AG20443 (cell line): Measurements from ENCODE around the gene POLA2.
"Not testable (repeated sequence)": the region's sequence is repeated elsewhere in the genome, so short reads cannot be mapped to it uniquely, and the experiment has no call there.

Source experiments
- DNase-seq: peaks from one replicate; pipeline ENCODE4 v3.0.0; 2012; ENCODE audit warnings: low spot score, mixed read lengths

POLA2 gene

GRCh38 chr11:65241692-65242091 lies 20.1 kb upstream of the POLA2 start:
- DNase-seq, result no peak

GRCh38 chr11:65242389-65242788 lies 19.4 kb upstream of the POLA2 start:
- no peak for DNase-seq

- no peak for DNase-seq
These were observed 18.0 kb upstream of the POLA2 start for GRCh38 chr11:65243797-65244196.

DNA sequence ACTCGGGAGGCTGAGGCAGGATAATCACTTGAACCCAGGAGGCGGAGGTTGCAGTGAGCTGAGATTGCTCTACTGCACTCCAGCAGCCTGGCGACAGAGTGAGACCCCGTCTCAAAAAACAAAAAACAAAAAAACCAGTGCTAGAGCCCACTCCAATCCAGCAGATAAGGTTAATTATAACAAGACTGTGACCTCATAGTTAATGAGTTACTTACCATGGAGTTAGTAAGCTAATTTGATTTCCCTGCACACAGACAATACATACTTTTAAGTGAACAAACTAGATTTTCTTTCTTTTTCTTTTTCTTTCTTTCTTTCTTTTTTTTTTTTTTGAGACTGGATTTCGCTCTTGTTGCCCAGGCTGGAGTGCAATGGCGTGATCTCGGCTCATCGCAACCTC lies 16.7 kb upstream of the POLA2 start:
- not testable (repeated sequence) for DNase-seq

GRCh38 chr11:65246506-65246905 lies 15.3 kb upstream of the POLA2 start:
- no peak for DNase-seq

DNA sequence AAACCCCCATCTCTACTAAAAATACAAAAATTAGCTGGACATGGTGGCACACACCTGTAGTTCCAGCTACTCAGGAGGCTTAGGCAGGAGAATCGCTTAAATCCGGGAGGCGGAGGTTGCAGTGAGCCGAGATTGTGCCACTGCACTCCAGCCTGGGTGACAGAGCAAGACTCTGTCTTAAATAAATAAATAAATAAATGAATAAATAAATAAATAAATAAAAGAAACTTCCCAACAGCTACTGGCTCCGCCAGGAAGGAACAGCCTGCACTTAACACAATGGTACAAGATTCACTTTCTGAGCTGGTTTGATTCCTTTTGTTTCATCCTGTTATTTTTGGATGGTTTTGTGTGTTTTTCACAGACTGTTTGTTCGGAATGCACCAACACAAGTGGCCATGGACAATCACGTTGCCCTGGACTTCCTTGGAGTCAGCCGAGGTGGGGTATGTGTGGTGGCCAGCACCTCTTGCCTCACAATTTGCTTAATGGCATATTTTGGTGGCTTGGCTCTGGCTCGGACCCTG lies 13.5 kb upstream of the POLA2 start:
- DNase-seq, result not testable (repeated sequence)

GRCh38 chr11:65251476-65251875 lies 10.3 kb upstream of the POLA2 start:
- DNase-seq, result peak; percentile 38

- DNase-seq, result no peak
These were observed 7.0 kb upstream of the POLA2 start for GRCh38 chr11:65254724-65255123.

DNA sequence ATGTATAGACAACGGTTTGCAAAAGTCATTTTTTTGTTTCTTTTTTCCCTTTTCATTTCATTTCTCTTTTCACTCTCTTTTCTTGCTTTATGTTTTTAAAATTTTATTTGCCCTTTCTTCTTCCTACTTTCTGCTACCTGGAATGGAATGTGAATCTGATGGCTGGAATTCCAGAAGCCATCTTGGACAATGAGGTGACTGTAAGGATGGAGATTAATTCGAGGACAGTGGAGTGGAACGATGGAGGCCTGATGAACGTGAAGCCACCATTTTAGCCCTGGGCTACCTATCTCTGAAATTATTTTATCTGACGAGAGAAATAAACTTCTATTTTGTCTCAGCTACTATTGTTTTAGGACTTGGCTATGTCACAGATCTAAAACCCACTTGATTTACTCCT lies 2.8 kb upstream of the POLA2 start:
- DNase-seq, result no peak

DNA sequence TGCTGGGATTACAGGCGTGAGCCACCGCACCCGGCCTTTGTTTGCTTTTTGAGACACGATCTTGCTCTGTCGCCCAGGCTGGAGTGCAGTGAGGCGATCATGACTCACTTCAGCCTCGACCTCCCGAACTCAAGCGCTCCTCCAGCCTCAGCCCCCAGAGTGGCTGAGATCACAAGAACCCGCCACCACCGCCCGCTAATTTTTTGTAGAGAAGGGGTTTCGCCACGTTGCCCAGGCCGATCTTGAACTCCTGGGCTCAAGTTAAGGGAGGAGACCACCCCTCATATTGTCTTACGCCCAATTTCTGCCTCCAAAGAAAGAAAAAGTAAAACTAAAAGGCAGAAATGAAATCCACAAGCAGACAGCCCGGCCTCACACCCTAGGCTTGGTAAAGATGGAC lies 1.5 kb upstream of the POLA2 start:
- DNase-seq, result no peak

- no peak for DNase-seq
These were observed 789 bp upstream of the POLA2 start for GRCh38 chr11:65260756-65261590.

- DNase-seq, result no peak
These were observed 569 bp downstream of the POLA2 start for GRCh38 chr11:65262381-65262680.

GRCh38 chr11:65262776-65263175 lies 1.0 kb downstream of the POLA2 start:
- DNase-seq, result no peak

- not testable (repeated sequence) for DNase-seq
These were observed 3.0 kb downstream of the POLA2 start for GRCh38 chr11:65264747-65265146.

GRCh38 chr11:65266210-65266609 lies 4.4 kb downstream of the POLA2 start:
- no peak for DNase-seq

GRCh38 chr11:65274735-65275682 lies 13.2 kb downstream of the POLA2 start:
- DNase-seq, result peak; percentile 86

DNA sequence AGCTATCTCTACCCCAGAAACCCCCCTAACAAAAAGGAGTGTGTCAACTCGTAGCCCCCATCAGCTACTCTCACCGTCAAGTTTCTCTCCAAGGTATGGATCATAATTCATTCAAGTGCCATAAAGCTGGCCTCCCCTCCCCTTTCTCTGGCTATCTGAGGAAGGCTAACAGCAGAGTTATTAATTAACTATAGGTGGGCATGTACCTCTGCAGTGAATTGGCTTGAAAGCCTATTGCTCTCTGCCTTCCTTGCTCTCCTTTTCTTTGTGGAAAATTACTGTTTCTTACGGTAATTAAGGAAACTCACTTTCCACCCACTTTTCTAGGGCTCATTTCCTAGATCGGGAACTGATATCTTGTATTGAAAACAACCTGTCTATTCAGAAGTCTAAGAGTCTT lies 14.1 kb downstream of the POLA2 start:
- DNase-seq, result no peak

- no peak for DNase-seq
These were observed 16.0 kb downstream of the POLA2 start for GRCh38 chr11:65277631-65278277.

DNA sequence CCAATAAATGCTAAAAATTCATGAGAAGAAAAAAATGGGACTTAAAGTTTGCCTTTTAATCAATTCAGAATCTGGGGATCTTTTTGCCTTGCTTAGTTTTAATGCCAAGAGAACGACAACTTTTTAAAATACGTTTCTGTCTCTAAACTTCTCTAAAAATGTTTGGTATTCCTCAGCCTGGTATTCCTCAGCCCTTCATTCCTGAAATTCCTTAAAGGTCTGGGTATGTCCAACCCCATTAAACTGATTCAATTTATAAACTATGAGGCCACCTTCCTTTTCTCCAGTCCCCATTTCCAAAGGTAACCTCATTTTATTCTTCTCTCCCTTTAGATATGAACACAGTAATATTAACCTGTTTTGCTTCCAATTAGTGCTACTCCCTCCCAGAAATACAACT lies 16.6 kb downstream of the POLA2 start:
- DNase-seq, result peak; percentile 24

GRCh38 chr11:65279279-65279678 lies 17.5 kb downstream of the POLA2 start:
- no peak for DNase-seq

DNA sequence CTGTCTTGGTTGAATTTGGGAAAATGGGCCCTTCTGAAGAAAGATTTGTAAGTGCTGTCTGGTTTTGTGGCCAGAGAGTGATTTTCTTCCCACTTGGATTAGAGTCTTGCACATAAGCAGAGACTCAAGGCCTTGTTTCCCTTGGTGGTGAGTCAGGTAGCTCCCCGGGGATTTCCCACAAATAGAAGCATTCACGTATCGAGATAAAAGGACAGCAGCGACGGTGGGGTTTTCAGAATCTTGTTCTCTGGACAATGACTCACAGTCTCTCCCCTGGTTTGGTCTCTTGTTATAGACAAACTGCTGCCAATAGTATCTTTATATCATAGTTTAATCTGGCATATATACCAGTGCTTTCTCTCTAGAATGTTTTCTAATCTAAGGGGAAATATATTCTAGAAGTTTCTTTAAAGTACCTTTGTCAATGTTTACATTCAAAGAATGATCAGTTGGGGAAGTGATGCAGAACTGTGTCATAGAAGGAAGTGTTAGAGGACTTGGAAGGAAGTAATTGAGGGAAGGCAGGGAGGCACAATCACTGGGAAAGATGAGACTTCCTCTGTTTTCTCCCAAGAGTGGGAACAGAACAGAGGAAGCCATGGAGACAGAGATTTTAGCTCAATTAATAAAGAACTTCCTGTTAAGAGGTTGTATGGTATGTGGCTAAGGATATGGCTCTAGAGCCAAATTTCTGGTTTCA lies 18.1 kb downstream of the POLA2 start:
- peak; percentile 53 for DNase-seq

- no peak for DNase-seq
These were observed 18.9 kb downstream of the POLA2 start for GRCh38 chr11:65280646-65281045.
